ENCODE measurements around the gene PTMS.

PTMS gene

DNA sequence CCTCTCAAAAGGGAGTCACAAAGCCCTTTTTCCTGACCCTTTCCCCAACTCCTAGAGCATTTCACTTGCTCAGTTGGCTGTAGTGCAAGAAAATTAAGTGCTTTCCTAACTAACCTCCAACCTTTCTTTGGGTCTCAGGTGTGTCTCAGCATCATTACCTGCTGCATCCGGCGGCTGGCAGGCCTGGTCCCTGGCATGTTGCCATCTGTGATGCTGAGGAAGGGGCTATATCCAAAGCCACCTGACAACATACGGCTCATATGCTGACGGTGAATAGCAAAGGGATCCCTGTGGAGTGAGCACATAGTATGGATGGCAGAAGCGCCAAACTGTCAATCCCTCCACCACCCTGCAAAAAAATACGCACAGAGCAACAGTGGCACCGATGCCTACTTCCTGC is 14.4 kb upstream of the PTMS start:
- TF ChIP-seq RARB (CRISPR knock-in tag; IDR thresholded peaks at IDR 0.05) = no peak
- no peak for TF ChIP-seq ARNTL (CRISPR knock-in tag; IDR thresholded peaks at IDR 0.05; ENCODE audit: borderline replicate concordance, low read depth)
- TF ChIP-seq, protein P1, sequence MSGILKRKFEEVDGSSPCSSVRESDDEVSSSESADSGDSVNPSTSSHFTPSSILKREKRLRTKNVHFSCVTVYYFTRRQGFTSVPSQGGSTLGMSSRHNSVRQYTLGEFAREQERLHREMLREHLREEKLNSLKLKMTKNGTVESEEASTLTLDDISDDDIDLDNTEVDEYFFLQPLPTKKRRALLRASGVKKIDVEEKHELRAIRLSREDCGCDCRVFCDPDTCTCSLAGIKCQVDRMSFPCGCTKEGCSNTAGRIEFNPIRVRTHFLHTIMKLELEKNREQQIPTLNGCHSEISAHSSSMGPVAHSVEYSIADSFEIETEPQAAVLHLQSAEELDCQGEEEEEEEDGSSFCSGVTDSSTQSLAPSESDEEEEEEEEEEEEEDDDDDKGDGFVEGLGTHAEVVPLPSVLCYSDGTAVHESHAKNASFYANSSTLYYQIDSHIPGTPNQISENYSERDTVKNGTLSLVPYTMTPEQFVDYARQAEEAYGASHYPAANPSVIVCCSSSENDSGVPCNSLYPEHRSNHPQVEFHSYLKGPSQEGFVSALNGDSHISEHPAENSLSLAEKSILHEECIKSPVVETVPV (CRISPR knock-in tag; IDR thresholded peaks at IDR 0.05) = no peak
- no peak for TF ChIP-seq ZNF70 (CRISPR knock-in tag; IDR thresholded peaks at IDR 0.05)
- no peak for TF ChIP-seq CSDC2 (CRISPR knock-in tag; IDR thresholded peaks at IDR 0.05)
- no peak for TF ChIP-seq TOX (CRISPR knock-in tag; IDR thresholded peaks at IDR 0.05; ENCODE audit: borderline replicate concordance)
- no peak for TF ChIP-seq ESRRG (CRISPR knock-in tag; IDR thresholded peaks at IDR 0.05)
- TF ChIP-seq, protein P2, sequence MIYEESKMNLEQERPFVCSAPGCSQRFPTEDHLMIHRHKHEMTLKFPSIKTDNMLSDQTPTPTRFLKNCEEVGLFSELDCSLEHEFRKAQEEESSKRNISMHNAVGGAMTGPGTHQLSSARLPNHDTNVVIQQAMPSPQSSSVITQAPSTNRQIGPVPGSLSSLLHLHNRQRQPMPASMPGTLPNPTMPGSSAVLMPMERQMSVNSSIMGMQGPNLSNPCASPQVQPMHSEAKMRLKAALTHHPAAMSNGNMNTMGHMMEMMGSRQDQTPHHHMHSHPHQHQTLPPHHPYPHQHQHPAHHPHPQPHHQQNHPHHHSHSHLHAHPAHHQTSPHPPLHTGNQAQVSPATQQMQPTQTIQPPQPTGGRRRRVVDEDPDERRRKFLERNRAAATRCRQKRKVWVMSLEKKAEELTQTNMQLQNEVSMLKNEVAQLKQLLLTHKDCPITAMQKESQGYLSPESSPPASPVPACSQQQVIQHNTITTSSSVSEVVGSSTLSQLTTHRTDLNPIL (CRISPR knock-in tag; IDR thresholded peaks at IDR 0.05; ENCODE audit: low read depth) = no peak
- TF ChIP-seq, protein P3, sequence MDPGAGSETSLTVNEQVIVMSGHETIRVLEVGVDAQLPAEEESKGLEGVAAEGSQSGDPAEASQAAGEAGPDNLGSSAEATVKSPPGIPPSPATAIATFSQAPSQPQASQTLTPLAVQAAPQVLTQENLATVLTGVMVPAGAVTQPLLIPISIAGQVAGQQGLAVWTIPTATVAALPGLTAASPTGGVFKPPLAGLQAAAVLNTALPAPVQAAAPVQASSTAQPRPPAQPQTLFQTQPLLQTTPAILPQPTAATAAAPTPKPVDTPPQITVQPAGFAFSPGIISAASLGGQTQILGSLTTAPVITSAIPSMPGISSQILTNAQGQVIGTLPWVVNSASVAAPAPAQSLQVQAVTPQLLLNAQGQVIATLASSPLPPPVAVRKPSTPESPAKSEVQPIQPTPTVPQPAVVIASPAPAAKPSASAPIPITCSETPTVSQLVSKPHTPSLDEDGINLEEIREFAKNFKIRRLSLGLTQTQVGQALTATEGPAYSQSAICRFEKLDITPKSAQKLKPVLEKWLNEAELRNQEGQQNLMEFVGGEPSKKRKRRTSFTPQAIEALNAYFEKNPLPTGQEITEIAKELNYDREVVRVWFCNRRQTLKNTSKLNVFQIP (CRISPR knock-in tag; IDR thresholded peaks at IDR 0.05; ENCODE audit: borderline replicate concordance, low read depth) = no peak
- no peak for TF ChIP-seq ISL1 (CRISPR knock-in tag; IDR thresholded peaks at IDR 0.05)
- no peak for TF ChIP-seq ZNF8 (CRISPR knock-in tag; IDR thresholded peaks at IDR 0.05)
- TF ChIP-seq ZFP30 (CRISPR knock-in tag; IDR thresholded peaks at IDR 0.05) = no peak
- TF ChIP-seq, protein P4, sequence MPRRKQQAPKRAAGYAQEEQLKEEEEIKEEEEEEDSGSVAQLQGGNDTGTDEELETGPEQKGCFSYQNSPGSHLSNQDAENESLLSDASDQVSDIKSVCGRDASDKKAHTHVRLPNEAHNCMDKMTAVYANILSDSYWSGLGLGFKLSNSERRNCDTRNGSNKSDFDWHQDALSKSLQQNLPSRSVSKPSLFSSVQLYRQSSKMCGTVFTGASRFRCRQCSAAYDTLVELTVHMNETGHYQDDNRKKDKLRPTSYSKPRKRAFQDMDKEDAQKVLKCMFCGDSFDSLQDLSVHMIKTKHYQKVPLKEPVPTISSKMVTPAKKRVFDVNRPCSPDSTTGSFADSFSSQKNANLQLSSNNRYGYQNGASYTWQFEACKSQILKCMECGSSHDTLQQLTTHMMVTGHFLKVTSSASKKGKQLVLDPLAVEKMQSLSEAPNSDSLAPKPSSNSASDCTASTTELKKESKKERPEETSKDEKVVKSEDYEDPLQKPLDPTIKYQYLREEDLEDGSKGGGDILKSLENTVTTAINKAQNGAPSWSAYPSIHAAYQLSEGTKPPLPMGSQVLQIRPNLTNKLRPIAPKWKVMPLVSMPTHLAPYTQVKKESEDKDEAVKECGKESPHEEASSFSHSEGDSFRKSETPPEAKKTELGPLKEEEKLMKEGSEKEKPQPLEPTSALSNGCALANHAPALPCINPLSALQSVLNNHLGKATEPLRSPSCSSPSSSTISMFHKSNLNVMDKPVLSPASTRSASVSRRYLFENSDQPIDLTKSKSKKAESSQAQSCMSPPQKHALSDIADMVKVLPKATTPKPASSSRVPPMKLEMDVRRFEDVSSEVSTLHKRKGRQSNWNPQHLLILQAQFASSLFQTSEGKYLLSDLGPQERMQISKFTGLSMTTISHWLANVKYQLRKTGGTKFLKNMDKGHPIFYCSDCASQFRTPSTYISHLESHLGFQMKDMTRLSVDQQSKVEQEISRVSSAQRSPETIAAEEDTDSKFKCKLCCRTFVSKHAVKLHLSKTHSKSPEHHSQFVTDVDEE (CRISPR knock-in tag; IDR thresholded peaks at IDR 0.05) = no peak
- TF ChIP-seq SNAI2 (CRISPR knock-in tag; IDR thresholded peaks at IDR 0.05) = no peak
- no peak for TF ChIP-seq ZC3H10 (CRISPR knock-in tag; IDR thresholded peaks at IDR 0.05)
- TF ChIP-seq BACH2 (CRISPR knock-in tag; IDR thresholded peaks at IDR 0.05; ENCODE audit: borderline replicate concordance) = no peak
- TF ChIP-seq, protein P5, sequence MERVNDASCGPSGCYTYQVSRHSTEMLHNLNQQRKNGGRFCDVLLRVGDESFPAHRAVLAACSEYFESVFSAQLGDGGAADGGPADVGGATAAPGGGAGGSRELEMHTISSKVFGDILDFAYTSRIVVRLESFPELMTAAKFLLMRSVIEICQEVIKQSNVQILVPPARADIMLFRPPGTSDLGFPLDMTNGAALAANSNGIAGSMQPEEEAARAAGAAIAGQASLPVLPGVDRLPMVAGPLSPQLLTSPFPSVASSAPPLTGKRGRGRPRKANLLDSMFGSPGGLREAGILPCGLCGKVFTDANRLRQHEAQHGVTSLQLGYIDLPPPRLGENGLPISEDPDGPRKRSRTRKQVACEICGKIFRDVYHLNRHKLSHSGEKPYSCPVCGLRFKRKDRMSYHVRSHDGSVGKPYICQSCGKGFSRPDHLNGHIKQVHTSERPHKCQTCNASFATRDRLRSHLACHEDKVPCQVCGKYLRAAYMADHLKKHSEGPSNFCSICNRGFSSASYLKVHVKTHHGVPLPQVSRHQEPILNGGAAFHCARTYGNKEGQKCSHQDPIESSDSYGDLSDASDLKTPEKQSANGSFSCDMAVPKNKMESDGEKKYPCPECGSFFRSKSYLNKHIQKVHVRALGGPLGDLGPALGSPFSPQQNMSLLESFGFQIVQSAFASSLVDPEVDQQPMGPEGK (CRISPR knock-in tag; IDR thresholded peaks at IDR 0.05; ENCODE audit: borderline replicate concordance) = no peak
- no peak for TF ChIP-seq ZNF565 (CRISPR knock-in tag; conservative IDR thresholded peaks at IDR 0.05; ENCODE audit: low read depth)
- ATAC-seq = no peak

DNA sequence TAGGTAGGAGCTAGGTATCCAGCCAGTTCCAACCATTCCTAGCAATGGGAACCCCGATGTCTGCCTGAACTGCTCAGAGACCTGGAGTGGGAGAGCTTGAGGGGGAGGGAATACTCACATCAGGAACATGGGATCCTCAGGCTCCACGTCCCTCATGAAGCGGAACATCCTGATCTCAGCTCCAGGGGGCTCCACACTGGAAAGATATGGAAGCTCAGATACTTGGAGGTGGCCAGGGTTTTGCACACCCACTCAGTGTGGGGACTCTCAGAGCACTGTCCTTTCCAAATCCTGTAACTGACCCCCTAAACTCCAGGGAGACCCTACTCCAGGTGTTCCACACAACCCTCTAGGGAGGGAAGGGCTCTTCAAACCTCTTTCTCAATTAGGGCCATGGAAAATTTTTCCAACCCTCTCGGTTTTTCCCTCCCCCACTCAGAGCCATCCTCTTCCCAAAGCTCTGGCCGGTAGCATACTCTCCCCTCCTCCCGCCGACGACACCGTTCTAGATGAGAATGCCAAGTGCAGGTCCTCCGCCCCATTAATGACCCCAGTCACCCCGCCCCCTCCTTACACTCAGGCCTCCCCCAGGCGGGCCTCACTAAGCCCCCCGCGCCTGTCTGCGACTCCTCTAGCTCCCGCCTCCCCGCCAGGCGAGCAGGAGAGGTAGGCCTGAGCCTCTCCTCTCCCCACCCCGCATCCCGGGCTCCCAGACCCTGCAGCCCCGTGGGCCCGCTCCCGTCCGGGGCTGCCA is 13.8 kb upstream of the PTMS start:
- peak; percentile 56 for ATAC-seq
- TF ChIP-seq, protein P1 (CRISPR knock-in tag; IDR thresholded peaks at IDR 0.05) = no peak
- TF ChIP-seq GLIS3 (CRISPR knock-in tag; IDR thresholded peaks at IDR 0.05) (no peak), ZFP30 (CRISPR knock-in tag; IDR thresholded peaks at IDR 0.05) (no peak), TOX (CRISPR knock-in tag; IDR thresholded peaks at IDR 0.05; ENCODE audit: borderline replicate concordance) (no peak), ZNF565 (CRISPR knock-in tag; conservative IDR thresholded peaks at IDR 0.05; ENCODE audit: low read depth) (no peak), OSR1 (CRISPR knock-in tag; IDR thresholded peaks at IDR 0.05) (no peak), RARB (CRISPR knock-in tag; IDR thresholded peaks at IDR 0.05) (no peak), BACH2 (CRISPR knock-in tag; IDR thresholded peaks at IDR 0.05; ENCODE audit: borderline replicate concordance) (no peak), ARNTL (CRISPR knock-in tag; IDR thresholded peaks at IDR 0.05; ENCODE audit: borderline replicate concordance, low read depth) (no peak), ZC3H10 (CRISPR knock-in tag; IDR thresholded peaks at IDR 0.05) (no peak), CSDC2 (CRISPR knock-in tag; IDR thresholded peaks at IDR 0.05) (no peak), SNAI2 (CRISPR knock-in tag; IDR thresholded peaks at IDR 0.05) (no peak), TCF4 (CRISPR knock-in tag; IDR thresholded peaks at IDR 0.05; ENCODE audit: borderline replicate concordance) (no peak), PPARA (CRISPR knock-in tag; IDR thresholded peaks at IDR 0.05; ENCODE audit: borderline replicate concordance) (no peak)
- TF ChIP-seq, protein P3 (CRISPR knock-in tag; IDR thresholded peaks at IDR 0.05; ENCODE audit: borderline replicate concordance, low read depth) = no peak
- TF ChIP-seq, protein P4 (CRISPR knock-in tag; IDR thresholded peaks at IDR 0.05) = no peak

Data from SK-N-SH treated with all-trans-retinoic acid at 6 μM for 48 hours (cell line).